ENCODE results near the gene VPS8. TPM values are rescaled to one million over a fixed set of nuclear protein-coding genes. Genes with fewer than 3 reads are reported as not detected.
A peak's percentile ranks its signal among the peaks of the same experiment; 100 is the strongest.
"Not testable (repeated sequence)": the region's sequence is repeated elsewhere in the genome, so short reads cannot be mapped to it uniquely, and the experiment has no call there.

VPS8 gene
- total RNA-seq, 1 donor from 2014 or later, result 48.2 TPM

DNA sequence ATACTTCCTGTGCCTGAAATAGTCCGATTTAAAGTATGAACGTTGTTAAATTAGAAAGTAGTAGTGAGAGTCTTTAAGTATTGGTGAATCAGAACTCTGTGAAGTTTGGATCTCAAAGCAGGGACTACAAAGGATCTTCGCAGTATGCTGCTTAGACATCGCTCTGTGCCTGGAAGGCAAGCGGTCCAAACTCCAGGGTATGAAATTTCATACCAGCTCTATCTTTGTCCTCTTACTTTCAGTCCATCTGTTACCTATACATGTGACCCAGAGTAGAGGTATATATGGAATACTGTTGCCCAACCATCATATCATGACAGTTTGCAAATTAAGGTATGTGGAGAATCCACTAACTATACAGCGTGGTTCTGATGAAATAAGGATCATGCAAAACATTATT lies 34.5 kb downstream of the VPS8 start:
- DNase-seq (ENCODE audit: extremely low read depth, low read depth, low spot score), result no peak

DNA sequence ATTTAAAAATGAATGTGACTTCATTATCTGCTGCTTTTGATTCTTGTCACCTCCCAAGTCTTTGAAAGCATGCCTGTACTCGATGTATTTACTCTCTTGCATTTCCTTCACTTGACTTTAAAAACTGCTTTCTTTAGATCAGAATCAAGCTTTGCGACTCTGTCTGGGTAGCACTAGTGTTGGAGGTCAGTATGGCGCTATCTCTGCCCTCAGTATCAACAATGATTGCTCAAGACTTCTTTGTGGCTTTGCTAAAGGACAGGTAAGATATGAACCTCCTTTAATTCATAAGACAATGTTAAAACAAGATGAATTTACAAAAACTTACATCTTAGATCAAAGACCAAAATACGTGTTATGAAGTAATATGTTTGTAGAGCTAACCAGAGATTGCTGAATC lies 37.0 kb downstream of the VPS8 start:
- no peak for DNase-seq (ENCODE audit: extremely low read depth, low read depth, low spot score)

DNA sequence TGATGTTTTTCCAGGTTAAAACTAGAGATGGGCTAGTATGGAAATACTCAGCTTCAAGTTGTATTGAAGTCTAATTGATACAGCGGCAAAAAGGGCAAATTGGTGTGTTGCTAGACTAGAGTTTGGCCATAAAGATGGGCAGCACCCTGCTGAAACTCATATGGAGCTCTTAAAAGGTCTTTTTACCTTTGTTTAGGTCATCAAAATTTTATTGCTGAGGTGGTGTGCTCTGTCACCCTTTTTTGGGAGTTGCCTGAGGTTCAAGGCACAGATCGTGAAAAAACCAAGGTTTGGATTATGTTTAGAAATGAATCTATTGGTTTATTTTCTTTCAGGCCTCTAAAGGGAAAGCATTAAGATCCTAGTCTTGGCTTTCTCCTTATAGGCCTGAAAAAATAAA lies 38.2 kb downstream of the VPS8 start:
- no peak for DNase-seq (ENCODE audit: extremely low read depth, low read depth, low spot score)

DNA sequence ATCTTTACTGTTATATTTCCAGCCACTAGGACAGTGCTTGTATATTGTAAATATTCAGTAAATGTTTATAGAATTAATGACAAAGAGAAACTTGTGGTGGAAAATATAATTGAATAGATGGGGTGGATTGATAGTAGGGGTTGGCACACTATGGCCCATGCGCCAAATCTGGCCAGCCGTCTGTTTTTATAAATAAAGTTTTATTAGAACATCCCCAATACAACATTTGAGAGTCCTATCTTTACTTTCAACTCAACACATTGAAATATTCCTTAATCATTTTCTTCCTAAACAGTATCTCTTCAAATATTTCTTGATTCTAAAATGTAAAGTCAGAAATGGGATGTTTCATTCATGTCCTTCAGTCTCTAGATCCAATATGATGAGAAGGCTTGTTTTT lies 45.1 kb downstream of the VPS8 start:
- DNase-seq (ENCODE audit: extremely low read depth, low read depth, low spot score), result no peak

DNA sequence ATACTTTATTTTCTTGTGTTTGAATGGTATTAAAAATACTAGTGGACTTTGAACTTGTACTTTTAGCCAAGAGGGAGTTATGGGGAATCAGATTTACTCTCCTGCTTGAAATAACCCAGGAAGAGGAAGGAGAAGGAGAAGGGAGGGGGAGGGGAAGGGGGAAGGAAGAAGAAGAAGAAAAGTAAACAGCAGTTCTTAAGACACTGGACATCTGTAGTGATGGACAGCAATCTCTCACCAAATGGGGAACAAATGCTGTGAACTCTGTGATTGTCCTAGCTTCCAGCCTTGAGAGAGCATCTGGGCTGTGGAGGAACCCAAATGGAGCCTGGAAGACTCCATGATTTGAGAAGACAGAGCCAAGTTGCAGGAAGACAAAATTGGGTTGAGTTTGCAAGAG lies 52.0 kb downstream of the VPS8 start:
- DNase-seq (ENCODE audit: extremely low read depth, low read depth, low spot score), result no peak

DNA sequence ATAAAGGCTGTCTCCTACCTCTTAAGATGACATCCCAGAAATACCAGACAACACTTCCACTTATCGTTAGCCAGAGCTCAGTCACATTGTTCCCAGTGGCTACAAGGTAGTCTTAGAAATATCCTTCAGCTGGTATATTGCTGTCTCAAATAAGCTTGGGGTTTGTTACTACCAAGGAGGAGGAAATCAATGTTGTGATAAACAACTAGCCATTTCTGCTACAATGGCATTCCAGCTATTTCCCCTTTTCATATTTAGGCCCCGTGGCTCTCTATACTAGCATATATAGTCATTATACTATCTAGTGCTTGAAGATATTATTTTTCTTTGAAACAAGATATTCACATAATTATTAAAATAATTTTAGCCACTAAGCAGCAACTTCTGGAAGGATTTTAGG lies 56.5 kb downstream of the VPS8 start:
- DNase-seq (ENCODE audit: extremely low read depth, low read depth, low spot score), result peak; percentile 20

DNA sequence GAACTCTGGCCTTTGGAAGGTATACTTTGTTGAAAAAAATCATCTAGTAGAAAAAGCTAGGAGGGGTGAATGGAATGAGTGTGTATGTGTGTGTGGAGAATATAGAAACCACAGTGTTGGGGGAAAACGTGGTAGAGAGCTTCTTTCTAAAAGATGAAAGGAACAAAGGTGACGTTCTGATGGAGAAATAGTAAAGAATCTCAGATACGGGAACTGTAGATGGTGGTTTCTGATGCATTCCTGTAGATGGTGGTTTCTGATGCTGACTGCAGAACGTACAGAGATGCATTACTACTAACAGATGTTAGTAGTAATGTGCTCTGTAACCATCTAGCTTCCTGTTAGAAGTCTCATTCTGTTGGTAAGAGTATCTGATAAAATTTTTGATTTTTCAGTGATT lies 60.2 kb downstream of the VPS8 start:
- no peak for DNase-seq (ENCODE audit: extremely low read depth, low read depth, low spot score)

DNA sequence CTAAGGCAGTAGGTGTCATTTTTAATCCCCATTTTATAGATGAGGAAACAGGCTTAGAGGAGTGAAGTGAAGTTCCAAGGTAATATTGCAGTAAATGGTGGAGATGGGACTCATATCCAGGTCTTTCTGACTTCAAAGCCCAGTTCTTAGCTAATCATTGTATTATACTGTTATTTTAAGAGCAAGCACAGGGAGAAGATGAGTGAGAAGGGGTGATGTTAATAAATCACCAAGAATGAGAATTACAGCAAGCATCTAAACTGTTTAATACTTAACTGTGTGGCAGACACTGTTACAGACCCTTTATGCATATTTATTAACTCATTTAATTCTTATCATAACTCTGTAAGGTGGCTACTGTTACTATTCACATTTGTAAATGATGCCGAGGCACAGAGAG lies 61.2 kb downstream of the VPS8 start:
- DNase-seq (ENCODE audit: extremely low read depth, low read depth, low spot score), result no peak

DNA sequence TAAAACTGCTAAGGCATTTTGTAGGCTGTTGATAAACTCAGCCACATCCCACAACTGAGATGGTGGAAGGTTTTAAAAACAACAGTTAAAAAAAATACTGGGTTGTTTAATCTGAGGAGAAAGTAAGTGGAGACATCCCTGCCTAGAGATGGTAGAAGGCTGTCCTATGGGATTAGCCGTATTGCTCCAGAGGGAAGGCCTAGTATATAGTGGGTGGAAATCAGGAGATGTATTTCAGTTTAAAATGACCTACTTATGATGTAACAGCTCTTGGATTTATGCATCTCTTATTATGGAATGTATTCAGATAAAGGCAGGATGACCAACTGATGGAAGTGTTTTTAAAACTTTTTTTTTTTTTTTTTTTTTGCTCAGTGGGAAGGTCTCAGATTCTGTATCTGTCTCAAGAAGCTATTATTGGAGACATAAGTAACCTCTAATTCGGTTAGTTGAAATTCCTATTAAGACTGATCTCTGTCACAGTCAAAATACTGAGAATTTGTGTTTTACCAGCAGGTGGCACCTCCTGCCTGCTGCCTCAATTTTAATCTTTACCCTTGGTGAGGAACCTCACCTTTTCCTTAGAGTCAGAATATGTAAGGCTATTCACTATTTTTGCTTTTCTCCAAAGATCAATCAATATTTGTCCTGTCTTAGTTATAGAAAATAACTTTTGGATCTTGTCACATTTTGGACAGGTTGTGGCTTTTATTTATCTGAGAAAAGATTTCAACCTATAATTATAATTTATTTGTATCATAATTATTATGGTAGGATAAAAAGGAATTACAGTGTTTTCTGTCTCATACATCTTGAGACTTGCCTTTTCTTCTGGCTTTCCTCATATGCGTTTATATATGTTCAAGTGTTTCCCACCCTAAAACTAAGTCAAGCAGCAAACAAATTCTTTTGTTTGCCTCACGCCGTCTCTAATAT lies 63.0 kb downstream of the VPS8 start:
- no peak for DNase-seq (ENCODE audit: extremely low read depth, low read depth, low spot score)

DNA sequence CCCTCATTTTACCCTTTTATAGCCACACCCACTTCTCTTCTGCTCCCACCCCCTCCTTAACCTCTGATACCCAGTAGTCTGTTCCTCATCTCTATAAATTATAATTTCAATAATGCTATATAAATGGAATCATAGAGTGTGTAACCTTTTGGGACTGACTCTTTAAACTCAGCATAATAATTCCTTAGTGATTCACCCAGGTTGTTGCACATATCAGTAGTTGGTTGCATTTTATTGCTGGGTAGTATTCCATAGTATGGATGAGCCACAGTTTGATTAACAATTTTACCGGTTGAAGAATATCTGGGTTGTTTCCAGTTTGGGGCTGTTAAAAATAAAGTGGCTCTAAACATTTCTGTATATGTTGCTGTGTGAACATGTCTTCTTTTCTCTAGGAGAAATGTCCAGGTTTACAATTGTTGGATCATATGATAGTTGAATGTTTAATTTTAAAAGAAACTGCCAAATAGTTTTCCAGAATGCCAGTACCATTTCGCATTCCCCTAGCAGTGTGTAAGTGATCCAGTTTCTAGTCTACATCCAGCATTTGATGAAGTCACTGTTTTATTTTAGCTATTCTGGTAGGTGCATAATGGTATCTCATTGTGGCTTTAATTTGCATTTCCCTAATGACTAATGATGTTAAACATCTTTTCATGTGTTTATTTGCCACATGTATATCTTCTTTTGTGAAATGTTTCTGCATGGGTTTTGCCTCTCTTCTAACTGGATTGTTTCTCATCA lies 68.5 kb downstream of the VPS8 start:
- DNase-seq (ENCODE audit: extremely low read depth, low read depth, low spot score), result no peak

DNA sequence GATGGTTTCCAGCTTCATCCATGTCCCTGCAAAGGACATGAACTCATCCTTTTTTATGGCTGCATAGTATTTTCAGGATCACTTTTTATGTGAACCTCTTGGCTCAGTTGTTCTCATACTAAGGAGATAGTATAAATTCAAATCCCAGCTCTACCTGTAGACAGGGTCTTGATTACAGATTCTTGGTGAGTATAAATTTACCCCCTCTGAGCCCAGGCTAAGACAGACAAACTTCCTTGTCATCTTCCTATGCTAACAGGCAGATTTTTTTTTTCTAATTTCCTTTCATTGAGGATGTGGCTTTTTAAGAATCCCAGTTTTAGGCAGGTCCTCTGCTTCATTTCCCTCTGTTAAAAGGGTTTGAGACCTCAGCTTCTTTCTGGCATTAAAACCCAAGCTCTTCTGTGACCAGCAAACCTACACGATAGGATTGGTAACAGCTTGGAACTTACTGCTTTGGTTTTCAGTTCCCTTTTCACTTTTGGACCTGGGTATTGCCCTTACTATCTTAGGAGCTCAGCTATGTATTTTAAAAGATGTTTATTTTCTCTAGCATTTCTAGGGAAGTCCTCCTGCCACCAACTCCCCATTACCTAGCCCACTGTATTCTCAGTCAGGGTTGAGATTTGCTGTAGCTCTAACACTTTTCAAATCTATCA lies 72.5 kb downstream of the VPS8 start:
- no peak for DNase-seq (ENCODE audit: extremely low read depth, low read depth, low spot score)

DNA sequence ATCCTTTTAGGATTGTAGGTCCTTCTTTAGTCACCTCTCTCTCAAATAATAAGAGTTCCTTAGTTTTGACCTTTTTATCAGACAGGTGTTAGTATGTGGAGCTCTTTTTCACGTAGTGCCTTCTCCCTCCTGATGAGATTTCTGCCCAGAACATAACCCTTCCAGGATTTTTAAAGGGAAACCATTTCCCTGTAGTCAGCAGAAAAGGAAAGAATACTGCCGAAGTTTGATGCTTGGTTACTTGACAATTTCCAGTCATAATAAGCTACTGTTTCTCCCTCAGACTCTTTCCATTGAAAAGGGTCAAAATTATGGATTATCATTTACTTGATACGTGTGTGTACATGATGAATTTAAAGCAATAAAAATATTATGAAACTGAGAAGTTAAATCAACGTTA lies 73.1 kb downstream of the VPS8 start:
- no peak for DNase-seq (ENCODE audit: extremely low read depth, low read depth, low spot score)

DNA sequence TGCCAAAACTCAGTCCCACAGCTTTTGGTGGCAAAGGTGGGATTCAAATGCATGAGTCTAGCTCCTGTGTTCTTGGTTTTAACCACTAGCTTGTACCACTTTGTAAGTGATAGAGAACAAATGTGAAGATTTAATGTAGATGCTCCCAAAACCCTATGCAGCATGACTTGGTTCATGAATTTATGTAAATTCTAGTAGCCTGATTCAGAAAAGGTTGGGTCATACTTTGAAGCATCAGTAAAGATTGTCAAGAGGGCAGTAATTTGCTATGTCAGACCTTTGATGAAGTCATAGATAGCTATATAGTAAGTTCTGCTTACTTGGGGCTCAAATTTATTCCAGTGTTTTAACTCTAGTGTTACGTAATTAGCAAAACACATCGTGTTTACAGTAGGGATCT lies 75.6 kb downstream of the VPS8 start:
- no peak for DNase-seq (ENCODE audit: extremely low read depth, low read depth, low spot score)

DNA sequence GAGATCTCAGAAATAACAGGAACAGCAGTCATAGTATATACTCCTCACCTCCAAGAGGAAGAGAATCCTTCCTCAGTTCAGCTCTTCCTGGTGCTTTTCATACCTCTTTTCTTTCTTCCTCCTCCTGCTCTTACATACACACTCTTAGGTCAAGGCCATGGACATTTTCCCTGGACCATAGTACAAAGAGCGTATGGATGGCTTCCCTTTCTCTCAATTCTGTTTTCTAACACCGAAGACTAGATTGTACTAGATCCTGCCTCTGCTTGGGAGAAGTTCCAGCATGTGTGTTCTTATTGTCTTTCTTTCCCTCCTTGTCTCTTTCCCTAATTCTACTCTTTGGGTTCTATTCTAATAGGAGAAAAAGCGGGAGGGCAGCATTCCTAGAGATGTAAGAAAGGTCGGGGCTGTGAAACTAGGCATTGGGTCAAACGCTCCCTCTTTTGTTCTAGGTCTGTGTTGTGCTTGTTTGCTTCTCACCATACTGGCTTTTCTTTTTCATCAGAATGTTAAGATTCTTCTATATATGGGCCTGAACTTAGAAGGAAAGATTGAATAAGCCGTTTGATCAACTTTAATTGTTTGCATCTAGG lies 77.4 kb downstream of the VPS8 start:
- DNase-seq (ENCODE audit: extremely low read depth, low read depth, low spot score), result no peak

DNA sequence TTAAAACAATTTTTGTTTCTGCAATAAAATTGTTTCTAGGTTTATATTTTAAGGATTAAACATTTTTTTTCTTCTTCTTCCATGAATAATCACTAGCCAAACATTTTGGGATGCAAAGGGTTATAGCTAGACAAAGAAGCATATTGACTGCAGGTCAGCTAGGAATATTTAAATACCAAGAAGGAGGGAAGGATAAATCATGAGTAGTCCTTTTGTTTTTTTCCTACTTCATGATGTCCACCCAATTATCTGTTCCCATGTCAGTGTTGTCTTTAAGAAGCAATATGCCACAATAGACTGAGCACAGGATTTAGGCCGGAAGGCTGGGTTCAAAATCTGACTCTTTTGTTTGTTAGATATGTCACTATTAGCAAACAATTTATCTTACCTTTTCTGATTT lies 82.1 kb downstream of the VPS8 start:
- DNase-seq (ENCODE audit: extremely low read depth, low read depth, low spot score), result no peak

DNA sequence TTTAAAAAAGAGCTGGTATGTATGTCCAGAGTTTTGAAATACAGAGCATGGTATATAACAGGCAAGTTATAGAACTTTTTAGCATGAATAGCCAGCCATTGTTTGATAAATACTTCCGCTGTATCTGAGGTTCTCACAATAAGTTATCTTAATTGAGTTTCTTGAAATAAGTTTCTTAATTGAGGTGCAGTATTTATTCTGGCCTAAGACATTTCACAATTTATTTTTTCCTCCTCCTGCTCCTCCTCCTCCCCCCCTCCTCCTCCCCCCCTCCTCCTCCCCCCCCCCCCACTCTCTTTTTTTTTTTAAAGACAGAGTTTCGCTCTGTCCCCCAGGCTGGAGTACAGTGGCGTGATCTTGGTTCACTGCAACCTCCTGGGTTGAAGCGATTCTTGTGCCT lies 83.4 kb downstream of the VPS8 start:
- no peak for DNase-seq (ENCODE audit: extremely low read depth, low read depth, low spot score)

DNA sequence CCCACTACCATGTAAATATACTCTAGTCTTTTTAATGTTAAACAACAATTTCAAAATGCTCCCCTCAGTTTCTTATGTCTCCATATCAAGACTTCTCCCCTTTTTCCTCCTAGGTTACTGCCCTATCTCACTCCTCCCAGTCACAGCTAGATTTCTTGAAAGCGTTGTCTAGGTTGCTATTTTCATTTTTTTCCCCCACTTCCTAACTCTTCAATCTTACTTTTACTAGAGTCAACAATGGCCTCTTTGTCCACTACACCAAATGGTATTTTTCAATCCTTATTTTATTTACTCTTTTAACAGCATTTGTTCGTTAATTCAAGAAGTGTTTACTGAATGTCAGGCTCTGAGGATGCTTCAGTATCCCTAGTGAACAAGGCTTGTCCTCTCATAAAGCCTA lies 84.4 kb downstream of the VPS8 start:
- no peak for DNase-seq (ENCODE audit: extremely low read depth, low read depth, low spot score)

DNA sequence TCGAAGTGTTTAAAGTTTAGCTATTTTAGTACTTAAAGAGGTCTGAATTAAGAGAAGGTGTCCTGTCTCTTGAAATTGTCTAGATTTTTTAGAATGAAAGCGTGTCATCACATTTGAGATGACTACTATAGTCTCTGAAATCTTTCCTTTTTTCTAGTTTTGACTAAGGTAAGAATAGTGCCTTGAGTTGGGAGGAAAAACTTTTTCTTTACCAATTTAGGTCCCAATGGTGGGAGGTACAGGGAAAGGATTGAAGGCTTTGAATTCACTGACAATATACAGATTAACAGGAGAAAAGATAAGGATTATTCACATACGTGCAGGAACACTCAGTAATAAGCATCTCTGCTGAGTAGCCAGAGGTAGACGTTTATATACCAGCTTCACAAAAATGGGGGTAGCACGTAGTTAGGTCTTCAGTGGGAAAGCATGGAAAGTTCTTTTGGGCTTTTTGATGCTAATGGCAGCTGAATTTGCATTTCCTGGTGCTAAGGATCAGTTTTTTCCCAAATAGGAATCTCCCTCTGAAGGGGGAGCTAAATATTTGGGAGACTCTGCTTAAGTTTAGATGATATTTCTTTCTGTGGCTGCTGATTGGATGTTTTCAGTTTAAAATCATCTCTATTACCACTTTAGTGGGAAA lies 88.1 kb downstream of the VPS8 start:
- no peak for DNase-seq (ENCODE audit: extremely low read depth, low read depth, low spot score)

DNA sequence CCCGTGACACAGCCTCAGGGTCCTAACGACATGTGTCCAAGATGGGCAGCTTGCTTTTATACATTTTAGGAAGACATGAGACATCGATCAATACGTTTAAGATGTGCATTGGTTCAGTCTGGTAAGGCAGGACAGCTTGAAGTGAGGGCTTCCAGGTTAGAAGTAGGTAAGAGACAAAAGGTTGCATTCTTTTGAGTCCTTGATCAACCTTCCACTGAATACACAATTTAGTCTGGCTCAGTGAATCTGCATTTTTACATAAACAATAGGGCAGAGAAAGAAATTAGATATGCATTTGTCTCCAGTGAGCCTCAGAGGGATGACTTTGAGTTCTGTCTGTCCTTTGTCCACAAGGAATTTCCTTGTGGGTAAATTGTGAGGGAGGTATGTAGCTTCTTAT lies 95.1 kb downstream of the VPS8 start:
- DNase-seq (ENCODE audit: extremely low read depth, low read depth, low spot score), result not testable (repeated sequence)

DNA sequence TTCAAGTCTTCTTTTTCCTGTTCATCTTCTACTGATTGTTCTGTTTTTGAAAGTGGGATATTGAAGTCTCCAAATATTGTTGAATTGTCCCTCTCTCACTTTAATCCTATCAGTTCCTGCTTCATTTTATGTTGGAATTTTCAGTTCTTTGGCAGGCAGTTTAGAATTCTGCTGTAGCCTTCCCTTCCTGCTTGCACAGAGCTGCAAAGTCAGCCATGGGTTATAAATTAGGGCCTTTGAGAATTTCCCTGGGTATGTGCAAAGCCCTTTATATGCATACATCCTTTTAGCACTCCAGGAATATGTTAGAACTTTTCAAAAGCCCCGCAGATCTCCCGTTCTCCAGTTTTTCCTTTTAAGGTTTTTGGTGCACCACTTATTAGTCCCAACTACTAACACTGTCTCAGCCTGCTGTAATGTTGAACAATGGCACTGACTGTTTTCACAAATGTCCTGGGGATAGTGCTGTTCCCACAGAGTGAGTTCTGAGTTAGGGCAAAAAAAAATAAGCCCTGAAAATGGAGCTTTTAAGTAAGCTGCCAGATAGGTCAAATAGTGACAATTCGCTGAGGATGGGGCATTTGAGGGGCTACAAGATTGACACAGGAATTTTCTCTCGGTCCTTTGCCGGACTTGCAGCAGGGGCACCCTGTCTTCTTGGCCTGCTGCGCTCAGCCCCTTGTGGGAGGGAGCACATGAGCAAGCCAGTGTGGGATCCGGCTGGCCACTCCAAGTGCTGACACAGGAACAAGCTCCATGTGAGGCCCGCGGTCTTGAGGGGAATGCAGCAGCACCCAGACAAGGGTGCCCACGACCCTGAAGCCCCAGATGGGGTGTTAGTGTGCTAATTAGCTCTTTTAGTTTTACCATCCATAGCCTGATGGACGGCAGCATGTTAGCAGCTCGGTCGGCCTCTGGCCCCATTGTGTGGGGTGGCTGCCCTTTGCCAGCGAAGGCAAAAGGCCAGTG lies 96.0 kb downstream of the VPS8 start:
- no peak for DNase-seq (ENCODE audit: extremely low read depth, low read depth, low spot score)
